SIG-M5 (cell line): ENCODE results near the gene TMEM154.

Source experiments
- DNase-seq: peaks from one replicate; lab custom pipeline; 2025; lab: John Stamatoyannopoulos, UW

Gene TMEM154

GRCh38 chr4:152679414-152680281 is at the start of gene TMEM154:
TMEM154 (minus strand) TSS chr4:152679997; CDS start chr4:152679933, 64 bp downstream.
- DNase-seq, result peak; percentile 96

- DNase-seq, result no peak
Measured at GRCh38 chr4:152729466-152729865, 49.7 kb upstream of the TMEM154 start.

GRCh38 chr4:152728343-152728742 is 48.5 kb upstream of the TMEM154 start:
- no peak for DNase-seq

- DNase-seq, result no peak
Measured at GRCh38 chr4:152727784-152728183, 48.0 kb upstream of the TMEM154 start.

- DNase-seq, result no peak
Measured at GRCh38 chr4:152724494-152724893, 44.7 kb upstream of the TMEM154 start.

- no peak for DNase-seq
Measured at GRCh38 chr4:152723236-152723635, 43.4 kb upstream of the TMEM154 start.

- no peak for DNase-seq
Measured at GRCh38 chr4:152719801-152720556, 40.2 kb upstream of the TMEM154 start.

GRCh38 chr4:152719291-152719690 is 39.5 kb upstream of the TMEM154 start:
- no peak for DNase-seq

- DNase-seq, result no peak
Measured at GRCh38 chr4:152715076-152715475, 35.3 kb upstream of the TMEM154 start.

GRCh38 chr4:152713951-152714705 is 34.3 kb upstream of the TMEM154 start:
- no peak for DNase-seq

- DNase-seq, result no peak
Measured at GRCh38 chr4:152709675-152710438, 30.1 kb upstream of the TMEM154 start.

- no peak for DNase-seq
Measured at GRCh38 chr4:152708796-152709195, 29.0 kb upstream of the TMEM154 start.

GRCh38 chr4:152708361-152708760 is 28.6 kb upstream of the TMEM154 start:
- DNase-seq, result no peak

GRCh38 chr4:152707632-152708031 is 27.8 kb upstream of the TMEM154 start:
- no peak for DNase-seq

- no peak for DNase-seq
Measured at GRCh38 chr4:152705903-152706302, 26.1 kb upstream of the TMEM154 start.

- no peak for DNase-seq
Measured at GRCh38 chr4:152704788-152705187, 25.0 kb upstream of the TMEM154 start.

GRCh38 chr4:152700151-152700550 is 20.4 kb upstream of the TMEM154 start:
- DNase-seq, result no peak

GRCh38 chr4:152699313-152699712 is 19.5 kb upstream of the TMEM154 start:
- no peak for DNase-seq

- no peak for DNase-seq
Measured at GRCh38 chr4:152698089-152698499, 18.3 kb upstream of the TMEM154 start.

- no peak for DNase-seq
Measured at GRCh38 chr4:152697284-152698088, 17.7 kb upstream of the TMEM154 start.

- no peak for DNase-seq
Measured at GRCh38 chr4:152696764-152697261, 17.0 kb upstream of the TMEM154 start.
